Ovary (tissue), 9 donors: Measurements from ENCODE around the gene DPH7. TPM values are rescaled to one million over a fixed set of nuclear protein-coding genes. Genes with fewer than 3 reads are reported as not detected.
"Not testable (repeated sequence)": the region's sequence is repeated elsewhere in the genome, so short reads cannot be mapped to it uniquely, and the experiment has no call there.

ENCODE experiments used
- DNase-seq, 5 donors: peaks; one replicate each; pipeline ENCODE4 v3.0.0-alpha.2; 2019 to 2020
- H3K27ac ChIP-seq, 2 donors: fragments of 200-600 bp; one replicate each; pipeline versions ENCODE4 v1.5.1 to v1.8.0; 2019 to 2022
- H3K27me3 ChIP-seq: fragments of 200-600 bp; one replicate; pipeline ENCODE4 v1.8.0; 2022
- H3K36me3 ChIP-seq: fragments of 200-600 bp; sonication (generic); one replicate; pipeline ENCODE4 v1.5.1; 2019
- H3K4me1 ChIP-seq: one replicate; pipeline ENCODE4 v1.8.1; 2013; ENCODE audit warnings: mild to moderate bottlenecking, moderate library complexity; ENCODE audit not compliant: insufficient read depth
- H3K4me3 ChIP-seq: fragments of 200-600 bp; sonication (generic); one replicate; pipeline ENCODE4 v1.5.1; 2017
- H3K9me3 ChIP-seq, 2 donors: fragments of 200-600 bp in 1 of 2; sonication (generic) in 1 of 2; one replicate each; pipeline versions ENCODE4 v1.5.1 to v1.8.1; 2013 to 2019; ENCODE audit warnings: mild to moderate bottlenecking in 1 of 2, moderate library complexity in 1 of 2
- CTCF ChIP-seq, 3 donors: fragments of 450-650 bp in 2 of 3; fragments of 200-600 bp in 1 of 3; IDR thresholded peaks; one replicate each; pipeline versions ENCODE4 v1.5.1 to v1.8.0; 2016 to 2022; ENCODE audit warnings: antibody characterized with exemption in 3 of 3, mild to moderate bottlenecking in 1 of 3
- EP300 ChIP-seq: sonication (generic); formaldehyde crosslinking; IDR thresholded peaks from one replicate; pipeline ENCODE4 v1.6.1; 2017; ENCODE audit warnings: antibody characterized with exemption
- POLR2A ChIP-seq: fragments of 450-650 bp; IDR thresholded peaks from one replicate; pipeline ENCODE4 v1.6.1; 2017; ENCODE audit warnings: antibody characterized with exemption, mild to moderate bottlenecking, moderate library complexity
- WGBS, 3 donors: extraction: QIAGEN DNeasy Blood & Tissue Kit in 1 of 3; methylation state at CpG; one replicate each; pipeline versions ENCODE4 v1.1.5 to v1.1.7; 2013 to 2017; 5-methylcytosine and 5-hydroxymethylcytosine counted together
- intact Hi-C, 4 donors: fragments of 100-400 bp; cut with DNase I; formaldehyde crosslinking; loops; one replicate each; pipeline versions ENCODE4 v1.11.0 to v1.15.1; 2022 to 2023
- polyA plus RNA-seq, 2 donors: library from polyadenylated mRNA; stranded (reverse); fragments of 200-250 nt in 1 of 2; fragments of 350-450 nt in 1 of 2; fragmentation: Illumina TruSeq in 1 of 2; extraction: RNeasy Lipid Tissue Mini Kit (QIAGEN cat#74804) in 1 of 2; gene quantifications; one replicate each; pipeline ENCODE4 v1.2.3, GENCODE V29; 2013 to 2014
- total RNA-seq, 7 donors: library from RNA; depleted of rRNA in 2 of 7; stranded (reverse); fragments of >200 nt in 2 of 7; fragmentation: NEBNext Ultra II Directional in 3 of 7; extraction: Animal tissue kit (Norgen Biotek cat#: 25700) in 3 of 7; gene quantifications; one replicate each; pipeline versions ENCODE4 v1.1.0 to v1.2.4, GENCODE V29; 2016 to 2023
- donor health status: DM: no; HTN: no; CAD: no; lungs with moderate emphysema.
- donor health status: DM: no; HTN: no; CAD: no.
- donor health status: Bipolar disorder and iron deficiency.
- donor health status: DM: yes; HTN: yes; CAD: no.
- donor health status: DM: no; HTN: no; CAD: no.
- donor health status: DM: yes; HTN: yes; CAD: no.

Gene DPH7
- total and polyA plus RNA-seq, 9 donors: 15.4 to 38.2 (median 33.0) TPM

- 58 to 69% (median 62%) methylated on average over 13 of the region's 13 CpGs for WGBS, 3 donors
- H3K27ac ChIP-seq: no peak overlapping the region
- H3K9me3 ChIP-seq: no peaks in the 10 kb centered on the region
- H3K4me3 ChIP-seq: no peak overlapping the region
- TF ChIP-seq CTCF (IDR thresholded peaks at IDR 0.05) (no peak), EP300 (no peak), POLR2A (no peak)
- DNase-seq: peak in 2 of 5 donors; percentile 51 to 54
- no peaks in the 10 kb centered on the region for H3K36me3 ChIP-seq
- peaks cover 6% of the 10 kb centered on the region for H3K4me1 ChIP-seq
- intact Hi-C loops: no loop called here
- H3K27me3 ChIP-seq: no peaks in the 10 kb centered on the region
Observed at GRCh38 chr9:137603879-137604278, 25.2 kb upstream of the DPH7 start.

GRCh38 chr9:137602661-137603060 lies 23.9 kb upstream of the DPH7 start:
- intact Hi-C loops: no loop called here

GRCh38 chr9:137598943-137599342 lies 20.2 kb upstream of the DPH7 start:
- WGBS, 3 donors: 66 to 80% (median 70%) methylated on average over 8 of the region's 8 CpGs

More at GRCh38 chr9:137602661-137603060, 23.9 kb upstream of the DPH7 start:
- H3K4me1 ChIP-seq: peaks cover 6% of the 10 kb centered on the region
- WGBS, 3 donors: 6 to 15% (median 14%) methylated on average over 3 of the region's 3 CpGs
- no peak overlapping the region for H3K27ac ChIP-seq
- H3K4me3 ChIP-seq: no peak overlapping the region
- H3K27me3 ChIP-seq: no peaks in the 10 kb centered on the region
- DNase-seq: no peak
- no peaks in the 10 kb centered on the region for H3K36me3 ChIP-seq
- H3K9me3 ChIP-seq: no peaks in the 10 kb centered on the region
- TF ChIP-seq CTCF (IDR thresholded peaks at IDR 0.05): no peak
- TF ChIP-seq EP300: no peak
- no peak for TF ChIP-seq POLR2A

GRCh38 chr9:137596577-137596976 lies 17.9 kb upstream of the DPH7 start:
- H3K27ac ChIP-seq, H3K4me3 ChIP-seq, intact Hi-C loops, DNase-seq, H3K36me3 ChIP-seq, H3K4me1 ChIP-seq, H3K27me3 ChIP-seq, H3K9me3 ChIP-seq: not testable (repeated sequence)
- WGBS, 3 donors: 90 to 95% (median 93%) methylated on average over 7 of the region's 7 CpGs

More at GRCh38 chr9:137598943-137599342, 20.2 kb upstream of the DPH7 start:
- TF ChIP-seq CTCF (IDR thresholded peaks at IDR 0.05): no peak
- TF ChIP-seq EP300: no peak
- no peak for TF ChIP-seq POLR2A
- H3K4me1 ChIP-seq: no peaks in the 10 kb centered on the region
- intact Hi-C loops: no loop called here
- no peaks in the 10 kb centered on the region for H3K27me3 ChIP-seq
- no peak overlapping the region for H3K27ac ChIP-seq
- H3K4me3 ChIP-seq: no peak overlapping the region
- no peaks in the 10 kb centered on the region for H3K36me3 ChIP-seq
- H3K9me3 ChIP-seq: no peaks in the 10 kb centered on the region
- DNase-seq: no peak

GRCh38 chr9:137593176-137593575 lies 14.5 kb upstream of the DPH7 start:
- Histone ChIP-seq H3K27ac (no peak overlapping the region), H3K9me3 (no peaks in the 10 kb centered on the region), H3K36me3 (no peaks in the 10 kb centered on the region), H3K4me3 (no peak overlapping the region), H3K4me1 (peaks cover 9% of the 10 kb centered on the region), H3K27me3 (no peaks in the 10 kb centered on the region)
- TF ChIP-seq POLR2A: no peak
- TF ChIP-seq EP300: no peak
- no peak for TF ChIP-seq CTCF (IDR thresholded peaks at IDR 0.05)
- intact Hi-C loops: no loop called here
- 66 to 83% (median 70%) methylated on average over 12 of the region's 12 CpGs for WGBS, 3 donors
- no peak for DNase-seq
